H1 (cell line): ENCODE results near the gene MYO1D. TPM values are rescaled to one million over a fixed set of nuclear protein-coding genes. Genes with fewer than 3 reads are reported as not detected.

ENCODE experiments used
- CTCF ChIA-PET: fragments of 300-600 bp; sonication (Branson Sonifier 250); formaldehyde crosslinking; loops from one replicate; lab custom pipeline; 2021; ENCODE audit not compliant: partially characterized antibody; lab: Charles Lee
- POLR2A ChIA-PET: fragments of 300-600 bp; sonication (Branson Sonifier 250); formaldehyde crosslinking; loops from one replicate; lab custom pipeline; 2021; ENCODE audit warnings: inconsistent platforms; ENCODE audit not compliant: partially characterized antibody; lab: Charles Lee
- DNase-seq, 2 experiments: peaks; one replicate each; pipeline versions ENCODE4 v3.0.0 to v3.0.0-alpha.2; 2010 to 2022; ENCODE audit warnings: low spot score in 2 of 2, low read depth in 1 of 2, mixed read lengths in 1 of 2
- FAIRE-seq: peaks from 2 replicates; lab custom pipeline; 2011; peaks lifted over from hg19 to GRCh38; lab: Jason Lieb, UNC
- H2AFZ ChIP-seq: 2 replicates; pipeline ENCODE4 v1.8.1; 2012; ENCODE audit warnings: low read length, inconsistent platforms
- H2AK5ac ChIP-seq: 2 replicates; pipeline ENCODE4 v1.6.1; 2013; ENCODE audit warnings: low read depth, low read length
- H2BK120ac ChIP-seq: replicated peaks from 2 replicates; pipeline ENCODE3; 2013; ENCODE audit warnings: low read depth, low read length, inconsistent platforms
- H2BK12ac ChIP-seq: 2 replicates; pipeline ENCODE4 v1.6.1; 2013; ENCODE audit warnings: low read depth, low read length
- H2BK15ac ChIP-seq: 2 replicates; pipeline ENCODE4 v1.6.1; 2013; ENCODE audit warnings: low read length
- H2BK20ac ChIP-seq: 2 replicates; pipeline ENCODE4 v1.6.1; 2013; ENCODE audit warnings: low read length
- H2BK5ac ChIP-seq: 2 replicates; pipeline ENCODE4 v1.6.1; 2013; ENCODE audit warnings: low read depth, low read length
- H3K14ac ChIP-seq: 2 replicates; pipeline ENCODE4 v1.6.1; 2013; ENCODE audit warnings: inconsistent platforms; ENCODE audit not compliant: insufficient read length
- H3K18ac ChIP-seq: 2 replicates; pipeline ENCODE4 v1.6.1; 2013; ENCODE audit warnings: low read length; ENCODE audit errors: extremely low read depth
- H3K23ac ChIP-seq: 2 replicates; pipeline ENCODE4 v1.6.1; 2013; ENCODE audit warnings: inconsistent platforms; ENCODE audit not compliant: insufficient read length
- H3K23me2 ChIP-seq: 2 replicates; pipeline ENCODE4 v1.6.1; 2013; ENCODE audit warnings: low read depth, low read length
- H3K27ac ChIP-seq: 2 replicates; pipeline ENCODE4 v1.6.1; 2011; ENCODE audit warnings: low read depth, low read length, inconsistent platforms
- H3K27me3 ChIP-seq, 4 experiments: replicated peaks in 1 of 4; 1 replicate in 1 of 4; 2 replicates in 3 of 4; pipeline versions ENCODE4 v1.6.1 to v1.8.1; 2011 to 2013; ENCODE audit warnings: low read length in 3 of 4, mild to moderate bottlenecking in 3 of 4, inconsistent platforms in 2 of 4, mixed read lengths in 2 of 4, moderate library complexity in 1 of 4; ENCODE audit not compliant: control insufficient read depth in 3 of 4, insufficient read depth in 3 of 4; ENCODE audit errors: extremely low read depth in 1 of 4
- H3K36me3 ChIP-seq, 4 experiments: 2 replicates each; pipeline versions ENCODE4 v1.6.1 to v1.8.1; 2011 to 2013; ENCODE audit warnings: mild to moderate bottlenecking in 4 of 4, low read length in 3 of 4, moderate library complexity in 2 of 4, control low read depth in 1 of 4, inconsistent platforms in 1 of 4; ENCODE audit not compliant: insufficient read depth in 4 of 4, control insufficient read depth in 2 of 4
- H3K4ac ChIP-seq: replicated peaks from 2 replicates; pipeline ENCODE3; 2013; ENCODE audit warnings: low read length, low read depth, mixed read lengths, inconsistent platforms; ENCODE audit not compliant: insufficient read length
- H3K4me1 ChIP-seq, 4 experiments: replicated peaks in 1 of 4; 1 replicate in 1 of 4; 2 replicates in 3 of 4; pipeline versions ENCODE4 v1.6.1 to v1.8.1; 2011 to 2013; ENCODE audit warnings: low read length in 3 of 4, inconsistent platforms in 2 of 4, mixed read lengths in 1 of 4; ENCODE audit not compliant: insufficient read depth in 4 of 4, control insufficient read depth in 3 of 4
- H3K4me2 ChIP-seq, 2 experiments: 2 replicates each; pipeline versions ENCODE4 v1.6.1 to v1.8.1; 2011 to 2013; ENCODE audit warnings: low read depth in 2 of 2, low read length in 2 of 2, control low read depth in 1 of 2, inconsistent platforms in 1 of 2, mild to moderate bottlenecking in 1 of 2; ENCODE audit not compliant: insufficient read depth in 1 of 2
- H3K4me3 ChIP-seq, 4 experiments: fragments of 200-600, 300-600 bp in 1 of 4; sonication (generic), shearing (Covaris generic), sonication (Bioruptor Twin) in 1 of 4; 2 replicates each; pipeline versions ENCODE4 v1.5.1 to v1.8.1; 2011 to 2016; ENCODE audit warnings: low read length in 4 of 4, low read depth in 3 of 4, control low read depth in 2 of 4, inconsistent platforms in 2 of 4, mild to moderate bottlenecking in 2 of 4, mixed read lengths in 1 of 4, moderate library complexity in 1 of 4; ENCODE audit not compliant: insufficient read depth in 2 of 4; ENCODE audit errors: extremely low read depth in 1 of 4
- H3K56ac ChIP-seq: replicated peaks from 2 replicates; pipeline ENCODE3; 2013; ENCODE audit warnings: low read depth, mild to moderate bottlenecking, mixed read lengths, low read length, inconsistent platforms; ENCODE audit not compliant: insufficient read length
- H3K79me1 ChIP-seq: 2 replicates; pipeline ENCODE4 v1.6.1; 2013; ENCODE audit warnings: low read depth, low read length, control low read depth
- H3K79me2 ChIP-seq, 2 experiments: 2 replicates each; pipeline versions ENCODE4 v1.6.1 to v1.8.1; 2012 to 2013; ENCODE audit warnings: low read length in 2 of 2, mild to moderate bottlenecking in 2 of 2, inconsistent platforms in 1 of 2; ENCODE audit not compliant: insufficient read depth in 2 of 2, control insufficient read depth in 1 of 2
- H3K9ac ChIP-seq, 4 experiments: replicated peaks in 1 of 4; 1 replicate in 1 of 4; 2 replicates in 3 of 4; pipeline versions ENCODE4 v1.6.1 to v1.8.1; 2011 to 2013; ENCODE audit warnings: low read depth in 3 of 4, low read length in 3 of 4, control low read depth in 2 of 4, mild to moderate bottlenecking in 2 of 4, moderate library complexity in 2 of 4, inconsistent platforms in 1 of 4; ENCODE audit errors: extremely low read depth in 1 of 4
- H3K9me3 ChIP-seq, 2 experiments: 2 replicates each; pipeline versions ENCODE4 v1.6.1 to v1.8.1; 2012 to 2013; ENCODE audit warnings: mild to moderate bottlenecking in 2 of 2, moderate library complexity in 2 of 2, control low read depth in 1 of 2, inconsistent platforms in 1 of 2, low read depth in 1 of 2, low read length in 1 of 2, mixed read lengths in 1 of 2; ENCODE audit not compliant: insufficient read depth in 2 of 2
- H4K20me1 ChIP-seq, 2 experiments: replicated peaks in 1 of 2; 2 replicates each; pipeline versions ENCODE3 to v1.8.1; 2011 to 2013; ENCODE audit warnings: inconsistent platforms in 2 of 2, low read length in 2 of 2, mild to moderate bottlenecking in 1 of 2; ENCODE audit not compliant: insufficient read depth in 2 of 2, control insufficient read depth in 1 of 2
- H4K5ac ChIP-seq: 2 replicates; pipeline ENCODE4 v1.6.1; 2013; ENCODE audit warnings: low read length, low read depth, mixed read lengths, inconsistent platforms; ENCODE audit not compliant: insufficient read length
- H4K8ac ChIP-seq: 2 replicates; pipeline ENCODE4 v1.8.0; 2013; ENCODE audit warnings: mild to moderate bottlenecking, moderate library complexity, low read length, inconsistent platforms; ENCODE audit not compliant: insufficient read depth; ENCODE audit errors: extremely low read depth
- H4K91ac ChIP-seq: replicated peaks from 2 replicates; pipeline ENCODE3; 2013; ENCODE audit warnings: low read length, mixed read lengths, inconsistent platforms; ENCODE audit not compliant: insufficient read length
- MAFK ChIP-seq: IDR thresholded peaks from 2 replicates; pipeline ENCODE4 v1.6.1; 2012; ENCODE audit warnings: low read depth, mild to moderate bottlenecking, improper control_type of control experiment, low read length
- POU5F1 ChIP-seq: IDR thresholded peaks from 2 replicates; pipeline ENCODE4 v1.6.1; 2011; ENCODE audit warnings: low read depth, mild to moderate bottlenecking, low read length, moderate library complexity
- WGBS, 2 experiments: shearing (Covaris generic) in 1 of 2; methylation state at CpG; one replicate each; pipeline versions ENCODE4 v1.1.6 to v1.1.7; 2013 to 2015; ENCODE audit warnings: low lambda C conversion rate in 2 of 2, mixed read lengths in 2 of 2, inconsistent platforms in 1 of 2, low coverage in 1 of 2, missing lambda C conversion rate in 1 of 2; ENCODE audit not compliant: insufficient replicate concordance in 2 of 2, insufficient coverage in 1 of 2, insufficient read length in 1 of 2; ENCODE audit errors: extremely low coverage in 1 of 2, missing lambda C conversion rate in 1 of 2; 5-methylcytosine and 5-hydroxymethylcytosine counted together
- polyA plus RNA-seq, 7 experiments: library from polyadenylated mRNA; depleted of rRNA in 3 of 7; stranded (reverse) in 5 of 7; unstranded in 2 of 7; fragments of >200 nt in 5 of 7; fragments of 200-250 nt in 2 of 7; gene quantifications; 1 replicate in 5 of 7; 2 replicates in 1 of 7; 4 replicates in 1 of 7; pipeline versions ENCODE4 v1.2.1 to v1.2.3, GENCODE V29; 2011 to 2013; ENCODE audit warnings: missing spikeins in 2 of 7, mixed read lengths in 2 of 7
- total RNA-seq: library from RNA; stranded (reverse); fragmentation: NEBNext Ultra II Directional; extraction: Animal tissue kit (Norgen Biotek cat#: 25700); gene quantifications from 2 replicates; pipeline ENCODE4 v1.2.1, GENCODE V29; 2021

Gene MYO1D
- total and polyA plus RNA-seq, 2 of the 8 experiments (the other 6 are each of a cell fraction or from before 2014, with no cell fraction given): 6.5 to 25.4 TPM

DNA sequence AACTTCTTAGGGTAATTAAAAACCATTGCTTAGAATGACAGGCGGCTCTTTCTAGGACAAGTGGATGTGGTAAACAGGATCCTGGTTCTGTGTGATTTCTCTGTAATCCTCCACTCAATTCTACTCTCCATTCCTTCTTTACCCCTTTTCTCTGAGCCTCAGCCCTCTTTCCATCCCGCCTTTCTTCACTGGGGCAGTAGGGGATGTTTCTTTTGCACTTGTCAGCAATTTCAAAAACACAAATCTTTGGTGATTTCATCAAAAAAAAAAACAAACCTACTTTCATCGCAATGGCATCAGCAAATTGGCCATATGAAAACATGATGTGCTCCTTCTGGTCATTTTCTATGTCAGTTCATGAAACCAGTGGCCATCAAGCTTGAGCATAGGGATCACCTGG, 285.5 kb downstream of the MYO1D start:
- Histone ChIP-seq H2BK120ac (no peak overlapping the region), H3K9me3 (no peaks in the 10 kb centered on the region), H3K79me1 (no peaks in the 10 kb centered on the region), H3K23ac (no peak overlapping the region), H3K4me3 (no peak overlapping the region), H3K27ac (no peak overlapping the region), H3K14ac (no peak overlapping the region), H2BK5ac (no peak overlapping the region), H2BK15ac (no peak overlapping the region), H4K20me1 (no peaks in the 10 kb centered on the region), H2AFZ (no peak overlapping the region), H3K79me2 (no peaks in the 10 kb centered on the region), H3K4ac (no peak overlapping the region), H3K56ac (no peak overlapping the region), H2AK5ac (no peak overlapping the region), H4K5ac (no peak overlapping the region), H3K18ac (no peak overlapping the region), H4K91ac (no peak overlapping the region), H2BK20ac (no peak overlapping the region), H3K27me3 (no peaks in the 10 kb centered on the region), H3K4me2 (no peak overlapping the region), H3K23me2 (no peaks in the 10 kb centered on the region), H4K8ac (no peak overlapping the region), H3K9ac (no peak overlapping the region; a peak in 1 of 7 replicates), H2BK12ac (no peak overlapping the region), H3K36me3 (no peaks in the 10 kb centered on the region), H3K4me1 (no peaks in the 10 kb centered on the region)
- no peak for TF ChIP-seq POU5F1
- TF ChIP-seq MAFK: peak; percentile 33; the same call in 1 of the 2 replicates
- ChIA-PET CTCF (interaction anchor here (1.3 to 3.1 kb wide), 6 partner anchors 10 to 163 kb away, joined by 3 to 16 read pairs (median 4); no protein-coding TSS in a partner anchor), POLR2A (no interaction called here)
- DNase-seq (no peak), FAIRE-seq (no peak)
- WGBS, 2 experiments: 85% methylated on average over 3 of the region's 3 CpGs; no CpG with 5 or more reads in 1 of the 2 experiments
